WTC11 (cell line): ENCODE results near the gene VTA1. TPM values are rescaled to one million over a fixed set of nuclear protein-coding genes. Genes with fewer than 3 reads are reported as not detected.

ENCODE experiments used
- total RNA-seq: library from RNA; stranded (reverse); gene quantifications from 3 replicates; pipeline ENCODE4 v1.2.3, GENCODE V29; 2021

VTA1 gene
- total RNA-seq, 1 experiment from 2014 or later: 55.4 TPM

Other genes starting within 250 kb of the VTA1 start
- not detected in 3 replicates for gene GJE1, start 14.3 kb upstream of the VTA1 start, total RNA-seq
- gene NMBR, start 141 bp upstream of the VTA1 start, total RNA-seq: not detected in 3 replicates
- 3.3 to 6.1 TPM (median 5.3 TPM) in 3 replicates for gene ADGRG6, start 154.7 kb downstream of the VTA1 start, total RNA-seq